ENCODE measurements around the gene CHMP1A. TPM values are rescaled to one million over a fixed set of nuclear protein-coding genes. Genes with fewer than 3 reads are reported as not detected.
"Not testable (repeated sequence)": the region's sequence is repeated elsewhere in the genome, so short reads cannot be mapped to it uniquely, and the experiment has no call there.

Gene CHMP1A
- polyA plus RNA-seq, 2 donors, result 58.8 to 71.9 TPM

GRCh38 chr16:89664238-89664637 lies 6.7 kb upstream of the CHMP1A start:
- WGBS, 2 donors, result 82% methylated on average over 10 of the region's 11 CpGs

DNA sequence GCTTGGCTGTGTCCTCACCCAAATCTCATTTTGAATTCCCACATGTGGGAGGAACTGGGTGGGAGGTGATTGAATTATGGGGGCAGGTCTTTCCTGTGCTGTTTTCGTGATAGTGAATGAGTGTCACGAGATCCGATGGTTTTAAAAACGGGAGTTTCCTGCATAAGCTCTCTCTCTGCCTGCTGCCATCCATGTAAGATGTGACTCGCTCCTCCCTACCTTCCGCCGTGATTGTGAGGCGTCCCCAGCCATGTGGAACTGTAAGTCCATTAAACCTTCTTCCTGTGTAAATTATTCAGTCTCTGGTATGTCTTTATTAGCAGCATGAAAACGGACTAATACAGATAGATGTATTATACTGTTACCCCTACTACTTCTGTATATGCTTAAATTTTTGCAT lies 3.7 kb upstream of the CHMP1A start:
- no peaks in the 10 kb centered on the region for H3K36me3 ChIP-seq (ENCODE audit: control insufficient read depth in 2 of 2, insufficient read depth in 2 of 2, low read length in 1 of 2)

More at GRCh38 chr16:89664238-89664637, 6.7 kb upstream of the CHMP1A start:
- not testable (repeated sequence) for H3K27me3 ChIP-seq (ENCODE audit: control insufficient read depth in 1 of 2, insufficient read depth in 2 of 2, low read length in 2 of 2); H3K4me3 ChIP-seq (ENCODE audit: low read depth in 1 of 2, low read length in 2 of 2); H3K27ac ChIP-seq (ENCODE audit: low read depth in 2 of 2, low read length in 1 of 2); H3K4me1 ChIP-seq (ENCODE audit: control insufficient read depth in 2 of 2, insufficient read depth in 2 of 2, low read length in 1 of 2); H3K9me3 ChIP-seq (ENCODE audit: control insufficient read depth in 2 of 2, insufficient read depth in 1 of 2, low read depth in 1 of 2, low read length in 1 of 2); H3K36me3 ChIP-seq (ENCODE audit: control insufficient read depth in 2 of 2, insufficient read depth in 2 of 2, low read length in 1 of 2)

DNA sequence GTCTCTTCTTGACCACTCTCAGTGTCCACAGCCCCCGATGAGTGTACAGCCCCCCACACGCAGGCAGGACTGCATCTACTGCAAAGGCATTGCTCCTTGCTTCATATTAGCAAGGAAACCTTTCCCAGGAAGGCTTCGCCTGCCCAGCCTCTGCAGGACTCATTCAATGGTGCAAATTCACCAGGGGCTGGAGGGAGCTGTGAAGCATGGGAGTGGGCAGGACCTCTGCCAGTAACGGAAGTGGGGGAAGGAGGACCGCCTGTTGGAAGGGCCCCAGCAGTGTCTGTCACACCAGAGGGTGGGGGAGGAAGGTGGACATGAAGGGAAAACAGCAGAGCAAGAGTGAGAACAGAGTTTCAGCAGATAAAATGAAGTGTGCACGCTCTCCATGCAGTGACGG lies 2.6 kb upstream of the CHMP1A start:
- WGBS, 2 donors, result 92 to 95% methylated on average over 7 of the region's 7 CpGs

More for the DNA sequence above, 3.7 kb upstream of the CHMP1A start:
- Histone ChIP-seq H3K4me1 (ENCODE audit: control insufficient read depth in 2 of 2, insufficient read depth in 2 of 2, low read length in 1 of 2) (peaks cover 5 to 6% of the 10 kb centered on the region in 2 donors), H3K4me3 (ENCODE audit: low read depth in 1 of 2, low read length in 2 of 2) (no peak overlapping the region), H3K27ac (ENCODE audit: low read depth in 2 of 2, low read length in 1 of 2) (no peak overlapping the region), H3K27me3 (ENCODE audit: control insufficient read depth in 1 of 2, insufficient read depth in 2 of 2, low read length in 2 of 2) (no peaks in the 10 kb centered on the region), H3K9me3 (ENCODE audit: control insufficient read depth in 2 of 2, insufficient read depth in 1 of 2, low read depth in 1 of 2, low read length in 1 of 2) (no peaks in the 10 kb centered on the region)
- WGBS, 2 donors, result 94 to 96% methylated on average over 9 of the region's 9 CpGs

GRCh38 chr16:89658221-89658879 lies 842 bp upstream of the CHMP1A start:
- Histone ChIP-seq H3K4me3 (ENCODE audit: low read depth in 1 of 2, low read length in 2 of 2) (peak overlapping the region; percentile 81 to 96), H3K27me3 (ENCODE audit: control insufficient read depth in 1 of 2, insufficient read depth in 2 of 2, low read length in 2 of 2) (no peaks in the 10 kb centered on the region), H3K9me3 (ENCODE audit: control insufficient read depth in 2 of 2, insufficient read depth in 1 of 2, low read depth in 1 of 2, low read length in 1 of 2) (no peaks in the 10 kb centered on the region), H3K36me3 (ENCODE audit: control insufficient read depth in 2 of 2, insufficient read depth in 2 of 2, low read length in 1 of 2) (peaks cover 0 to 2% of the 10 kb centered on the region in 2 donors), H3K27ac (ENCODE audit: low read depth in 2 of 2, low read length in 1 of 2) (peak overlapping the region; percentile 89 to 93), H3K4me1 (ENCODE audit: control insufficient read depth in 2 of 2, insufficient read depth in 2 of 2, low read length in 1 of 2) (peaks cover 5 to 6% of the 10 kb centered on the region in 2 donors)
- WGBS, 2 donors, result 14 to 15% methylated on average over 27 of the region's 27 CpGs

More for the DNA sequence above, 2.6 kb upstream of the CHMP1A start:
- Histone ChIP-seq H3K27me3 (ENCODE audit: control insufficient read depth in 1 of 2, insufficient read depth in 2 of 2, low read length in 2 of 2) (no peaks in the 10 kb centered on the region), H3K36me3 (ENCODE audit: control insufficient read depth in 2 of 2, insufficient read depth in 2 of 2, low read length in 1 of 2) (no peaks in the 10 kb centered on the region), H3K4me3 (ENCODE audit: low read depth in 1 of 2, low read length in 2 of 2) (no peak overlapping the region), H3K9me3 (ENCODE audit: control insufficient read depth in 2 of 2, insufficient read depth in 1 of 2, low read depth in 1 of 2, low read length in 1 of 2) (no peaks in the 10 kb centered on the region), H3K27ac (ENCODE audit: low read depth in 2 of 2, low read length in 1 of 2) (no peak overlapping the region), H3K4me1 (ENCODE audit: control insufficient read depth in 2 of 2, insufficient read depth in 2 of 2, low read length in 1 of 2) (peaks cover 5 to 6% of the 10 kb centered on the region in 2 donors)

DNA sequence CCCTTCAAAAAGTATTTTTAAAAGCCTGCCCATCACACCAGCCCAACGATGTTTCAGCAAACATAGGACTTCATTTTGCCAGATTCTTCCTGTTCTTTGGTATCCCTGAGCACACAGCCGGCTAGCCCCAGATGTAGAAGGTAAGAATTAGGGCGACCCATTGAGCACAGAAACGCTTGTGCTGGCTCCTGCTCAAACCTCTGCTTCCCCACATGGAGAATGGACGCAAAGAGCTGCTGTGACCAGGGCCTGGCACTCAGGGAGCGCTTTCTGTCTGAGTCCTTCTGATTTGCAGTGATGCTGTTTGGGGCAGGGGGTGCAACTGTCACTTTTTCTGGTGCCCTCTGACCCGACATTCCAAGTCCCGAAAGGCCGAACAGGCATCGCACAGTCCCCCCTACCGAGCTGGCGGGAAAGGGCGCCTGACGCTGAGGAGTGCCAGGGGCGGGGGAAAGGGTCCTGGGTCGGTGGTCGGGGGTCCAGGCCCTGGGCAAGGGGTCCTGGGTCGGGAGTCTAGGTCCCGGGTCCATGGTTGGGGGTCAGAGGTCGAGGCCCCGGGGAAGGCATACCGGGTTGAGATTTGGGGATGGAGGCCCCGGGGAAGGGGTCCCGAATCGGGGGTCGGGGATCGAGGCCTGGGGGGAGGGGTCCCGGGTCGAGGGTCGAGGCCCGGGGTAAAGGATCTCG lies 930 bp downstream of the CHMP1A start:
- H3K36me3 ChIP-seq (ENCODE audit: control insufficient read depth in 2 of 2, insufficient read depth in 2 of 2, low read length in 1 of 2), result peaks cover 0 to 8% of the 10 kb centered on the region in 2 donors
- peaks cover 5 to 6% of the 10 kb centered on the region in 2 donors for H3K4me1 ChIP-seq (ENCODE audit: control insufficient read depth in 2 of 2, insufficient read depth in 2 of 2, low read length in 1 of 2)
- H3K27ac ChIP-seq (ENCODE audit: low read depth in 2 of 2, low read length in 1 of 2), result no peak overlapping the region
- peak overlapping the region; percentile 81 to 96 for H3K4me3 ChIP-seq (ENCODE audit: low read depth in 1 of 2, low read length in 2 of 2)
- H3K9me3 ChIP-seq (ENCODE audit: control insufficient read depth in 2 of 2, insufficient read depth in 1 of 2, low read depth in 1 of 2, low read length in 1 of 2), result no peaks in the 10 kb centered on the region
- WGBS, 2 donors, result 26 to 31% methylated on average over 32 of the region's 32 CpGs
- no peaks in the 10 kb centered on the region for H3K27me3 ChIP-seq (ENCODE audit: control insufficient read depth in 1 of 2, insufficient read depth in 2 of 2, low read length in 2 of 2)

- Histone ChIP-seq H3K27ac (ENCODE audit: low read depth in 2 of 2, low read length in 1 of 2) (no peak overlapping the region), H3K9me3 (ENCODE audit: control insufficient read depth in 2 of 2, insufficient read depth in 1 of 2, low read depth in 1 of 2, low read length in 1 of 2) (no peaks in the 10 kb centered on the region), H3K36me3 (ENCODE audit: control insufficient read depth in 2 of 2, insufficient read depth in 2 of 2, low read length in 1 of 2) (peaks cover 0 to 16% of the 10 kb centered on the region in 2 donors), H3K4me3 (ENCODE audit: low read depth in 1 of 2, low read length in 2 of 2) (no peak overlapping the region), H3K27me3 (ENCODE audit: control insufficient read depth in 1 of 2, insufficient read depth in 2 of 2, low read length in 2 of 2) (no peaks in the 10 kb centered on the region), H3K4me1 (ENCODE audit: control insufficient read depth in 2 of 2, insufficient read depth in 2 of 2, low read length in 1 of 2) (peaks cover 5 to 6% of the 10 kb centered on the region in 2 donors)
- WGBS, 2 donors, result 70 to 86% methylated on average over 8 to 10 of the region's 10 CpGs
Observed at GRCh38 chr16:89655062-89655643, 2.4 kb downstream of the CHMP1A start.

GRCh38 chr16:89653656-89654295 lies 3.7 kb downstream of the CHMP1A start:
- H3K27me3 ChIP-seq (ENCODE audit: control insufficient read depth in 1 of 2, insufficient read depth in 2 of 2, low read length in 2 of 2), result no peaks in the 10 kb centered on the region
- no peak overlapping the region for H3K4me3 ChIP-seq (ENCODE audit: low read depth in 1 of 2, low read length in 2 of 2)
- H3K27ac ChIP-seq (ENCODE audit: low read depth in 2 of 2, low read length in 1 of 2), result no peak overlapping the region
- 85% methylated on average over 10 of the region's 10 CpGs for WGBS, 2 donors
- peaks cover 0 to 2% of the 10 kb centered on the region in 2 donors for H3K9me3 ChIP-seq (ENCODE audit: control insufficient read depth in 2 of 2, insufficient read depth in 1 of 2, low read depth in 1 of 2, low read length in 1 of 2)
- H3K4me1 ChIP-seq (ENCODE audit: control insufficient read depth in 2 of 2, insufficient read depth in 2 of 2, low read length in 1 of 2), result peaks cover 3 to 5% of the 10 kb centered on the region in 2 donors
- H3K36me3 ChIP-seq (ENCODE audit: control insufficient read depth in 2 of 2, insufficient read depth in 2 of 2, low read length in 1 of 2), result peaks cover 5 to 23% of the 10 kb centered on the region in 2 donors

GRCh38 chr16:89651584-89651983 lies 5.9 kb downstream of the CHMP1A start:
- Histone ChIP-seq H3K4me1 (ENCODE audit: control insufficient read depth in 2 of 2, insufficient read depth in 2 of 2, low read length in 1 of 2) (peaks cover 0 to 3% of the 10 kb centered on the region in 2 donors), H3K36me3 (ENCODE audit: control insufficient read depth in 2 of 2, insufficient read depth in 2 of 2, low read length in 1 of 2) (peaks cover 18 to 31% of the 10 kb centered on the region in 2 donors), H3K4me3 (ENCODE audit: low read depth in 1 of 2, low read length in 2 of 2) (no peak overlapping the region), H3K9me3 (ENCODE audit: control insufficient read depth in 2 of 2, insufficient read depth in 1 of 2, low read depth in 1 of 2, low read length in 1 of 2) (peaks cover 0 to 2% of the 10 kb centered on the region in 2 donors), H3K27me3 (ENCODE audit: control insufficient read depth in 1 of 2, insufficient read depth in 2 of 2, low read length in 2 of 2) (no peaks in the 10 kb centered on the region), H3K27ac (ENCODE audit: low read depth in 2 of 2, low read length in 1 of 2) (no peak overlapping the region)
- 90 to 91% methylated on average over 15 of the region's 15 CpGs for WGBS, 2 donors

GRCh38 chr16:89646906-89647305 lies 10.6 kb downstream of the CHMP1A start:
- Histone ChIP-seq H3K27me3 (ENCODE audit: control insufficient read depth in 1 of 2, insufficient read depth in 2 of 2, low read length in 2 of 2) (no peaks in the 10 kb centered on the region), H3K36me3 (ENCODE audit: control insufficient read depth in 2 of 2, insufficient read depth in 2 of 2, low read length in 1 of 2) (peaks cover 37 to 49% of the 10 kb centered on the region in 2 donors), H3K9me3 (ENCODE audit: control insufficient read depth in 2 of 2, insufficient read depth in 1 of 2, low read depth in 1 of 2, low read length in 1 of 2) (peaks cover 0 to 2% of the 10 kb centered on the region in 2 donors), H3K4me3 (ENCODE audit: low read depth in 1 of 2, low read length in 2 of 2) (no peak overlapping the region), H3K27ac (ENCODE audit: low read depth in 2 of 2, low read length in 1 of 2) (no peak overlapping the region), H3K4me1 (ENCODE audit: control insufficient read depth in 2 of 2, insufficient read depth in 2 of 2, low read length in 1 of 2) (no peaks in the 10 kb centered on the region)
- WGBS, 2 donors, result 78 to 89% methylated on average over 12 of the region's 12 CpGs
